ENCODE data around the gene RANBP9. TPM values are rescaled to one million over a fixed set of nuclear protein-coding genes. Genes with fewer than 3 reads are reported as not detected.

Gene RANBP9
- total and polyA plus RNA-seq, 9 of the 15 experiments (the other 6 are each of a cell fraction or from before 2014, with no cell fraction given), result 27.5 to 130 (median 61.5) TPM

GRCh38 chr6:13574571-13575376 lies 136.9 kb downstream of the RANBP9 start, which contains the start of gene SIRT5 (continued):
- TF ChIP-seq NR2C2 (CRISPR knock-in tag; IDR thresholded peaks at IDR 0.05) (peak; percentile 74; the same call in 1 of the 2 replicates), NR2C2 (tag; IDR thresholded peaks at IDR 0.05) (peak; percentile 91), GABPA (tag; conservative IDR thresholded peaks at IDR 0.05; ENCODE audit: low read depth) (peak; percentile 43; the same call in 1 of the 2 replicates), SNAPC5 (CRISPR knock-in tag; IDR thresholded peaks at IDR 0.05) (no peak), ZNF444 (CRISPR knock-in tag; IDR thresholded peaks at IDR 0.05) (0 out of 2 replicates have a peak, but pooled peaks have one; percentile 28), GABPB1 (CRISPR knock-in tag; IDR thresholded peaks at IDR 0.05) (peak; percentile 84), ZNF699 (CRISPR knock-in tag; IDR thresholded peaks at IDR 0.05; ENCODE audit: insufficient replicate concordance) (no peak), PRPF4 (IDR thresholded peaks at IDR 0.05; ENCODE audit: insufficient read depth, low read depth, low read length, poor library complexity, severe bottlenecking) (no peak), CBX2 (IDR thresholded peaks at IDR 0.05; ENCODE audit: insufficient read depth, low read length, poor library complexity, severe bottlenecking) (no peak), SRF (CRISPR knock-in tag; IDR thresholded peaks at IDR 0.05) (no peak; a peak in 1 of 4 replicates), SMC3 (conservative IDR thresholded peaks at IDR 0.05; ENCODE audit: insufficient read depth, low read depth, low read length) (peak; percentile 26; the same call in 1 of the 2 replicates), HNRNPL (IDR thresholded peaks at IDR 0.05; ENCODE audit: low read depth, low read length) (peak; percentile 64; the same call in 1 of the 2 replicates), NKRF (IDR thresholded peaks at IDR 0.05; ENCODE audit: borderline replicate concordance) (peak; percentile 77), ZNF707 (CRISPR knock-in tag; conservative IDR thresholded peaks at IDR 0.05) (no peak; the same call in 1 of the 2 replicates), DEAF1 (CRISPR knock-in tag; IDR thresholded peaks at IDR 0.05) (no peak), ARID1B (IDR thresholded peaks at IDR 0.05) (no peak; the same call in 1 of the 2 replicates), ZFPM2 (CRISPR knock-in tag; IDR thresholded peaks at IDR 0.05) (0 out of 2 replicates have a peak, but pooled peaks have one; percentile 11), BRD9 (IDR thresholded peaks at IDR 0.05; ENCODE audit: low read depth, partially characterized antibody) (peak; percentile 63), SMAD4 (CRISPR knock-in tag; conservative IDR thresholded peaks at IDR 0.05) (0 out of 2 replicates have a peak, but pooled peaks have one; percentile 50), MBD2 (IDR thresholded peaks at IDR 0.05; ENCODE audit: borderline replicate concordance, low read depth) (0 out of 2 replicates have a peak, but pooled peaks have one; percentile 45), CHAMP1 (IDR thresholded peaks at IDR 0.05) (no peak)

Data from K562 (cell line).